ENCODE results near the gene CYB561.

GRCh38 chr17:63445954-63446752, at the start of gene CYB561:
- peak; percentile 62 for TF ChIP-seq CTCF (IDR thresholded peaks at IDR 0.05)
- no peak for TF ChIP-seq ATF3 (CRISPR knock-in tag; conservative IDR thresholded peaks at IDR 0.05)
- TF ChIP-seq, protein P1, sequence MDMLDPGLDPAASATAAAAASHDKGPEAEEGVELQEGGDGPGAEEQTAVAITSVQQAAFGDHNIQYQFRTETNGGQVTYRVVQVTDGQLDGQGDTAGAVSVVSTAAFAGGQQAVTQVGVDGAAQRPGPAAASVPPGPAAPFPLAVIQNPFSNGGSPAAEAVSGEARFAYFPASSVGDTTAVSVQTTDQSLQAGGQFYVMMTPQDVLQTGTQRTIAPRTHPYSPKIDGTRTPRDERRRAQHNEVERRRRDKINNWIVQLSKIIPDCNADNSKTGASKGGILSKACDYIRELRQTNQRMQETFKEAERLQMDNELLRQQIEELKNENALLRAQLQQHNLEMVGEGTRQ (CRISPR knock-in tag; IDR thresholded peaks at IDR 0.05), result peak; percentile 67
- no peak for TF ChIP-seq AFF4 (CRISPR knock-in tag; IDR thresholded peaks at IDR 0.05; ENCODE audit: borderline replicate concordance)
- TF ChIP-seq, protein P2, sequence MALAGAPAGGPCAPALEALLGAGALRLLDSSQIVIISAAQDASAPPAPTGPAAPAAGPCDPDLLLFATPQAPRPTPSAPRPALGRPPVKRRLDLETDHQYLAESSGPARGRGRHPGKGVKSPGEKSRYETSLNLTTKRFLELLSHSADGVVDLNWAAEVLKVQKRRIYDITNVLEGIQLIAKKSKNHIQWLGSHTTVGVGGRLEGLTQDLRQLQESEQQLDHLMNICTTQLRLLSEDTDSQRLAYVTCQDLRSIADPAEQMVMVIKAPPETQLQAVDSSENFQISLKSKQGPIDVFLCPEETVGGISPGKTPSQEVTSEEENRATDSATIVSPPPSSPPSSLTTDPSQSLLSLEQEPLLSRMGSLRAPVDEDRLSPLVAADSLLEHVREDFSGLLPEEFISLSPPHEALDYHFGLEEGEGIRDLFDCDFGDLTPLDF (CRISPR knock-in tag; IDR thresholded peaks at IDR 0.05), result no peak; the same call in 1 of the 2 replicates
- no peak for TF ChIP-seq ZNF121 (CRISPR knock-in tag; IDR thresholded peaks at IDR 0.05)
- TF ChIP-seq, protein P3, sequence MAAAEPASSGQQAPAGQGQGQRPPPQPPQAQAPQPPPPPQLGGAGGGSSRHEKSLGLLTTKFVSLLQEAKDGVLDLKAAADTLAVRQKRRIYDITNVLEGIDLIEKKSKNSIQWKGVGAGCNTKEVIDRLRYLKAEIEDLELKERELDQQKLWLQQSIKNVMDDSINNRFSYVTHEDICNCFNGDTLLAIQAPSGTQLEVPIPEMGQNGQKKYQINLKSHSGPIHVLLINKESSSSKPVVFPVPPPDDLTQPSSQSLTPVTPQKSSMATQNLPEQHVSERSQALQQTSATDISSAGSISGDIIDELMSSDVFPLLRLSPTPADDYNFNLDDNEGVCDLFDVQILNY (CRISPR knock-in tag; IDR thresholded peaks at IDR 0.05), result peak; percentile 56
- TF ChIP-seq CREM (CRISPR knock-in tag; IDR thresholded peaks at IDR 0.05), result peak; percentile 83
- no peak for TF ChIP-seq ZNF416 (CRISPR knock-in tag; IDR thresholded peaks at IDR 0.05)
- TF ChIP-seq ATF1 (CRISPR knock-in tag; IDR thresholded peaks at IDR 0.05), result no peak; the same call in 1 of the 2 replicates
- TF ChIP-seq FOXJ3 (CRISPR knock-in tag; IDR thresholded peaks at IDR 0.05; ENCODE audit: borderline replicate concordance), result no peak
- TF ChIP-seq MAX (CRISPR knock-in tag; IDR thresholded peaks at IDR 0.05), result no peak; the same call in 1 of the 2 replicates
- no peak for TF ChIP-seq ATF2 (CRISPR knock-in tag; IDR thresholded peaks at IDR 0.05; ENCODE audit: borderline replicate concordance, low read depth)

All from WTC11 (cell line).